OCI-LY7 (cell line): ENCODE data around the gene ANKRD30A.

Experiments used
- CTCF ChIP-seq: fragments of 200-600 bp; sonication (generic); conservative IDR thresholded peaks from 2 replicates; pipeline ENCODE4 v1.5.1; 2014; ENCODE audit warnings: mild to moderate bottlenecking, antibody characterized with exemption, low read length, moderate library complexity, mixed read lengths
- EZH2phosphoT487 ChIP-seq: fragments of 200-600 bp; sonication (generic); IDR thresholded peaks from 2 replicates; pipeline ENCODE4 v1.6.1; 2018; ENCODE audit warnings: low read depth, borderline replicate concordance, mild to moderate bottlenecking, mixed run types, antibody characterized with exemption, low read length, moderate library complexity, mixed read lengths

GRCh38 chr10:37263304-37263703 is 137.9 kb downstream of the ANKRD30A start:
- TF ChIP-seq CTCF (peak; percentile 34), EZH2phosphoT487 (no peak)
